ENCODE measurements around the gene OTP. TPM values are rescaled to one million over a fixed set of nuclear protein-coding genes. Genes with fewer than 3 reads are reported as not detected.

The OTP gene
- total RNA-seq, 2 donors from 2014 or later: not detected

DNA sequence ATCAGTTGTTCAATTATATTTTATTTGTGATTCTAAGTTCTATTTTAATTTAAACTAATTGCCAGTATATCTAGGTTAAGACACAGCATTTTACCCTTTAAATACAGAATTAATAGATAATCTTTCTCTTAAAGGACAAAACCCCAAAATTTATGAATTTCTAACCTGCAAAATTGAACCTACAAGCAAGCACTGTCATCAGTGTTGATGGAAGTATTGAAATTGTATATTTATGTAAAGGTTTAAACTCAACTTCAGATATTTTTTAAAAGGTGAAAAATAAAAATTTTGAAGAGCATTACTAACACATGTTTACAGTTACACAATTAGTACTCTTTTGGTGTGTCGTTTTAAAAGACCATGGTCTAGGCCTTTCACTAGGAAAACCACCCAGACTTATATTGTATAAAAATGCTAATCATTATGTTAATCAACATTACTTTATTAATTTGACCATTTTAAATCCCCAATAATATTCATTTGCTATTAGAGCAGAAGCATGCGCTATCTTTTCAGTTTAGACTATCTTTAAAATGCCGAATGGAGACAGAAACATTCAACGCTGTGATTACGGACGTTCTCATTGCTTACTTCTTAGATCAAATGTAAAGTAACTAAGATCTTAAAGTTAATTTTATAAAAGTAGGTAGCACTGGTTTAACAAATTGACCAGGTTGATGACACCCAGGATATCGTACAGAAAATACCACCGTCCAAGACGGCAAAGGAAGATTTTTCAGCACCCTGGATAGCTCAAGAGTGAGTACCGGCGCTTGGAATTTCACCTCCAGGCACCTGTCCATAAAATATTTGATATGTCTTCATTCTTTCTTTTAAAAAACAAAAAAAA lies 3.2 kb downstream of the OTP start:
- Mint-ChIP-seq H3K4me3 (no peak overlapping the region), H3K36me3 (ENCODE audit: low read depth) (peaks cover 8% of the 10 kb centered on the region), H3K4me1 (peaks cover 25% of the 10 kb centered on the region), H3K27me3 (peaks cover 71% of the 10 kb centered on the region), H3K27ac (peak overlapping the region; percentile 6)
- H3K9me3 ChIP-seq (ENCODE audit: control insufficient read depth, low read length, poor library complexity, severe bottlenecking): peaks cover 24% of the 10 kb centered on the region
- no peak for ATAC-seq
- DNase-seq: no peak

DNA sequence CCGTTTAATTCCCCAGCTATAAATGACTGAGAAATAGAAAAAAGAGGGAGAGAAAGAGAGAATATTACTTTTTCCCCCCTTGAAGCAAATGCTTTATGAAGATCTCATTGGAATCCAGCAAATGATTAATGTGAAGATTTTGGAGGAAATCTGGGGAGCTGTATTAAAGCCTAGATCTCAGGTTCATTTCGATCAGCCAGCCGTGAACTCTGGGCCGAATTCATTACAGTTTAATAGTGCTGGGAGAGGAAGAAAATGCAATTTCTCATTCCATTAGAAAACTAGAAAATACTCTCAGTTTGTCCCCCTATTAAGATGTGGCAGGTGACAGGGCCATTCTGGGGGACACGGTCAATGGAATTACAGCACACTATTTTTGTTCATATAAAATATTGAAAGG lies 4.8 kb downstream of the OTP start:
- Mint-ChIP-seq H3K36me3 (ENCODE audit: low read depth) (peaks cover 8% of the 10 kb centered on the region), H3K4me3 (no peak overlapping the region), H3K27me3 (peaks cover 65% of the 10 kb centered on the region), H3K27ac (peak overlapping the region; percentile 71), H3K4me1 (peaks cover 27% of the 10 kb centered on the region)
- DNase-seq (no peak), ATAC-seq (no peak)
- peaks cover 22% of the 10 kb centered on the region for H3K9me3 ChIP-seq (ENCODE audit: control insufficient read depth, low read length, poor library complexity, severe bottlenecking)

DNA sequence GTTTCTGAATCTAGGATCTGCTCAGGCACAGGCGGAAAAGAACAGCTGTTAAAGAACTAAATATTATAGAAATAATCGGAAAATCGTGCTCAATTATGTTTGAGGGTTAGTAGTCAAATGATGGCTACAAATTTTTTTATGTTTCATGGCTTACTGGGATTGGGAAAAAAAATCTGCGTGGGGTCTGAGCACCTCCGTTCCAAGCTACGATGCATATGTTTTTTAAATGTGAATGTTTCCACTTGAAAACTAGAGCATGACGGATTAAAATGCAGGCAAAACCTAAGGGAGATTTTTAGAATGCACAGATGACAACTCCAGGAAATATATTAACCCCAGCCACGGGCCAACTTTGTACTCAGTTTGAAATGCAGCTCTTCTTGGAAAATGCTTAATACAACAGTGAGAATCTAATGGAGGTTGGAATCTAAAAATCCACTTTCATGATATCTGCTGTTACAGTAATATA lies 5.3 kb downstream of the OTP start:
- H3K27me3 Mint-ChIP-seq: peaks cover 66% of the 10 kb centered on the region
- DNase-seq (no peak), ATAC-seq (no peak)
- H3K36me3 Mint-ChIP-seq (ENCODE audit: low read depth): peaks cover 8% of the 10 kb centered on the region
- peak overlapping the region; percentile 71 for H3K27ac Mint-ChIP-seq
- no peak overlapping the region for H3K4me3 Mint-ChIP-seq
- H3K4me1 Mint-ChIP-seq: peaks cover 27% of the 10 kb centered on the region
- peaks cover 22% of the 10 kb centered on the region for H3K9me3 ChIP-seq (ENCODE audit: control insufficient read depth, low read length, poor library complexity, severe bottlenecking)

DNA sequence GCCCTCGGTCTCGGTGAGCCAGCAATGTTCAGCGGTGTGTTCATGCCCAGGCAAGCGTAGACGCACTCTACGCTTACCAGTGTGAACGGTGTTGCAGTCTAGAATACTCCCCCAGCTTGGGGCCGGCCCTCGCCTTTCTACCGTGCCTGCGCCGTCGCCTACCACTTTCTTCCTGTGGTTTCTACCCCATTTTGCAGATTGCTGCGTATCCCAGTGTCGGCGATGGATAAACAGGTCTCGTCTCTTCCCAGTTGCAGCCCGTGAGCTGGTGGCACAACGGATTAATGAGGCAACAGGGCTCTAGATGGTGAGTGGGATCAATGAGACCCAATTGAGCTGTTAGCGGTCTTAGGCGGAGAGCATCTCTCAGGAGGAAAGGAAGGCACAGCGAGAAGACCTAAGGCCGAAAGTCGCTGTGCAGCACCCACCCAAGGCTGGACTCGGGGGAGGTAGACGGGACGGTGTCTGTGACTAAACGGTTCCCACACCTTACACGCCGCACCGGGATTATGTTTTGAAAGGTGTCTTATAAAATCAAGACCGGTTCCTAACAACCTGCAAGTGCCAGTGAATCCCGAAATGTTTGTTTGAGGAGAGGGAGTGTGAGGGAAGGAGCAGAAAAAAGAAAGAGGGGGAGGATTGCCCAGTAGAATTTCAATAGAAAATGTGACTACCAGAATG lies 5.8 kb downstream of the OTP start:
- peaks cover 61% of the 10 kb centered on the region for H3K27me3 Mint-ChIP-seq
- peaks cover 5% of the 10 kb centered on the region for H3K36me3 Mint-ChIP-seq (ENCODE audit: low read depth)
- H3K4me3 Mint-ChIP-seq: peak overlapping the region; percentile 1
- peak overlapping the region; percentile 71 for H3K27ac Mint-ChIP-seq
- DNase-seq: no peak
- peaks cover 22% of the 10 kb centered on the region for H3K9me3 ChIP-seq (ENCODE audit: control insufficient read depth, low read length, poor library complexity, severe bottlenecking)
- H3K4me1 Mint-ChIP-seq: peaks cover 23% of the 10 kb centered on the region
- ATAC-seq: no peak

DNA sequence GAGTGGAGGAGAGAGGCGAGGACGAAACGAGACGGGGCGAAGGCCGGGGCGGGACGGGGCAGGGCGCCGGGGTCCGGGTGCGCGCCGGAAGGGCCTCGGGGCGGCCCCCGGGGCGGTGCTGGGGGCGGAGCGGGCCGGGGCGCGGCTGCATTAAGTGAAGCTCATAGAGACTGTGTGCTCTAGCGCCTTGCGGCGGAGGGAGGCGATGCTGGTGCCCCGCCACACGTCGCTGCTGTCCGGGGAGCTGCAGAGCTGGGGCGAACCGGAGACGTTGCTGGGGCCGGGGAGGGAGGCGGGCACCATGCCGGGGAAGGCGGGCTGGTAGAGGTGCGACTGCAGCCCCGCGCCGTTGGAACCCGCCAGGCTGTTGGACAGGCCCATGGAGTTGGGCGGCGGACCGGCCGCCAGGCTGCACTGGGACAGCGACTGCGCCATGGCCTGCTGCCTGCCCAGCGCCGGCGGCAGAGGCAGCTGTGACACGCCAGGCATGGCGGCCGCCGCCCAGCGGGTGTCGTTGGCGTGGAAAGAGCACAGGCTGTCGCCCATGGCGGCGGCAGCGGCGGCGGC lies 8.3 kb downstream of the OTP start:
- no peak for DNase-seq
- H3K27me3 Mint-ChIP-seq: peaks cover 64% of the 10 kb centered on the region
- H3K4me3 Mint-ChIP-seq: peak overlapping the region; percentile 89
- H3K9me3 ChIP-seq (ENCODE audit: control insufficient read depth, low read length, poor library complexity, severe bottlenecking): peaks cover 10% of the 10 kb centered on the region
- H3K4me1 Mint-ChIP-seq: peaks cover 19% of the 10 kb centered on the region
- peak; percentile 73 for ATAC-seq
- peaks cover 5% of the 10 kb centered on the region for H3K36me3 Mint-ChIP-seq (ENCODE audit: low read depth)
- H3K27ac Mint-ChIP-seq: no peak overlapping the region

DNA sequence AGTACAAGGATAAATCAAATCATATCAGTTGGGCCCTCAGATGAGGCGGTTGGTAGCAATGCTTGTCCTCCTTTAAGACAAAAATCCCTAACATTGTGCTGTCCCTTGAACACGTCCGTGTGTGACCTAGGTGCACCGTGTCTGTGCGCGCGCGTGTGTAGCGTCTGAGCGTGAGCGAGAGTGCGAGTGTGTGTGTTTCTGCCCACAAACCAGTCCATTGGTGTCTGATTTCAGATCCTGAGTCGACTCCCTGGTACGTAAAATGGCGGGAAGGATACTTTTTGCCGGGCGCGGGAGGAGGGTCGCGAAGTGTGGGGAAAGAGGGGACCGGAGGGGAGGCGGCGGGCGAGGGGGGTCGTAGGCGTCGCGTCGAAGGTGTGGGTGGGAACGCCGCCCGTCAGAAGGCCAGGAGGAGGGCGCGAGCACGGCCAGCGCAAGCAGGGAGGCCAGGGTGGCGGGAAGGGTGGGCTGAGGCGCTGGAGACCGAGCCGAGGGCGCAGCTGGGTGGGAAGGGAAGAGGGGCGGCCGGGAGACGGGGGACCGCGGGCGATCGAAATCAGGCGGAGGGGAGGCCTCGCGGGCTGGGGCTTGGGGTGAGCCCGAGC lies 8.9 kb downstream of the OTP start:
- peaks cover 19% of the 10 kb centered on the region for H3K4me1 Mint-ChIP-seq
- peaks cover 5% of the 10 kb centered on the region for H3K36me3 Mint-ChIP-seq (ENCODE audit: low read depth)
- peak overlapping the region; percentile 89 for H3K4me3 Mint-ChIP-seq
- peaks cover 6% of the 10 kb centered on the region for H3K9me3 ChIP-seq (ENCODE audit: control insufficient read depth, low read length, poor library complexity, severe bottlenecking)
- no peak for DNase-seq
- no peak for ATAC-seq
- H3K27me3 Mint-ChIP-seq: peaks cover 69% of the 10 kb centered on the region
- no peak overlapping the region for H3K27ac Mint-ChIP-seq

DNA sequence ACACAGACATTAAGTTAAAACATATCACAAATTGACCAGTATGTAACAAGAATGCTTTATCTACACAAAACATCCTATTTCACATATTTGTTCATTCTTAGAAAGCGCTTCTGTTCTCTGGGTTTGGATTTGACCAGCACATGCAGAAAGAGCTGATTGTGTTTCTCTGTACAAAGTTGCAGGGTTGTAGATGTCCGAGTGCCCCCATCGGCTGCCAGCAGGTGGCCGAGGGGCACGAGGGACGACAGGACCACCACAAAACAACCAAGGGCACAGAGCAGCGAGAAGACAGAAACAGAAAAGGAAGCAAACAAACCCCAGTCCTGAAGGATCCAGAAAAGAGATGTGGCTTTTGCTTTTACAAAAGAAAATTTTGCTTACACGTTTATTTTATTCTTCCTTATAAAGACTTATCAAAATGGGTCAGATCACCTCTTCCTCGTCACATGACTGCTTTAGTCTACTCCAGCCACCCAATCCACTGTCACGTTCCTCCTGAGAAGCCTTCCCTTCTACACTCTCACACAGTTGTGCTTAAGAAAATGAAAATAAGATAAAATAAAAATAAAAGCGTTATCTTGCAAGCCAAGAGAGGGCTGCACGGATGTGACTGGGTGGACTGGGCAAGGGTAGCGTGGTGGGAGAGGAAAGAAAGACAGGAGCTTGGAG lies 9.5 kb downstream of the OTP start:
- peaks cover 5% of the 10 kb centered on the region for H3K36me3 Mint-ChIP-seq (ENCODE audit: low read depth)
- H3K27ac Mint-ChIP-seq: no peak overlapping the region
- no peak for ATAC-seq
- DNase-seq: no peak
- H3K9me3 ChIP-seq (ENCODE audit: control insufficient read depth, low read length, poor library complexity, severe bottlenecking): peaks cover 6% of the 10 kb centered on the region
- H3K4me3 Mint-ChIP-seq: peak overlapping the region; percentile 89
- H3K4me1 Mint-ChIP-seq: peaks cover 19% of the 10 kb centered on the region
- peaks cover 75% of the 10 kb centered on the region for H3K27me3 Mint-ChIP-seq

DNA sequence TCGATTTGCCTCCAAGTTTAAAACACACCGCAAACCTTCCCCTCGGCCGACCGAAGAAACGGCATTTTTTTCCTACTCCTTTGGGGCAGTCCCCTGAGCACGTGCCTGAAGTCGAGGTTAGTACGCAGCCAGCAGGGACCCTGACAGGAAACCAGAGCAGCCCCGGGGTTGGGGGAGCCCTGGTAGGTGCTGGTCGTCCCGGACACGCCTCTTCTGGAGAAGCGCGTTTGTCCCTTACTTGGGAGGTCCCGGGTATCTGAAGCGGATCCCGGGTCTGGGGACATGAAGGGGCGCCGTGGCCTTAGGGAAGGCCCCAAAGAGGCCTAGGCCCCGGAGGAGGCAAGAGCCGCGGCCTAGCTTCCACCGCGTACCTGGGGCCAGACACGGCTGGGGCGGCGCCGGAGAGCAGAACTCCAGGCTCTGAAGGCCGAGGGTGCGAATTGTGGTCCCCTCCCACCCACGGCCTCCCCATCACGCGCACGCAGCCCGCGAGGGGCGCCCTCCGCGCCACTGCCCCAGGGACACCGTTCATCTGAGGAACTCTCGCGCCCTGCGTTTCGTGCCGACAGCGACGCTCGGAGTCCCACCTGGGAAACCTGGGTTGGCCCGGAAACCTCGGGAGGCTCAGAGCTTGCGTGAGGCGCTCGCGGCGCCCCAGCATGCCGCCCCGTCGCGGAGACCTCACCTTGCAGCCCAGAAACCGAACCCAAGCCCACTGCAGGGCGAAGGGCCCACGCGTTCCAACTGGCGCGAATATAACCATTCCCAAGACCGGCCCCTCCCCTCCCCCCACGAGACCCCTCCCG lies 10.4 kb downstream of the OTP start:
- ATAC-seq: no peak
- no peak overlapping the region for H3K4me3 Mint-ChIP-seq
- H3K9me3 ChIP-seq (ENCODE audit: control insufficient read depth, low read length, poor library complexity, severe bottlenecking): peaks cover 6% of the 10 kb centered on the region
- H3K27ac Mint-ChIP-seq: no peak overlapping the region
- peaks cover 19% of the 10 kb centered on the region for H3K4me1 Mint-ChIP-seq
- DNase-seq: no peak
- peaks cover 75% of the 10 kb centered on the region for H3K27me3 Mint-ChIP-seq
- peaks cover 5% of the 10 kb centered on the region for H3K36me3 Mint-ChIP-seq (ENCODE audit: low read depth)

DNA sequence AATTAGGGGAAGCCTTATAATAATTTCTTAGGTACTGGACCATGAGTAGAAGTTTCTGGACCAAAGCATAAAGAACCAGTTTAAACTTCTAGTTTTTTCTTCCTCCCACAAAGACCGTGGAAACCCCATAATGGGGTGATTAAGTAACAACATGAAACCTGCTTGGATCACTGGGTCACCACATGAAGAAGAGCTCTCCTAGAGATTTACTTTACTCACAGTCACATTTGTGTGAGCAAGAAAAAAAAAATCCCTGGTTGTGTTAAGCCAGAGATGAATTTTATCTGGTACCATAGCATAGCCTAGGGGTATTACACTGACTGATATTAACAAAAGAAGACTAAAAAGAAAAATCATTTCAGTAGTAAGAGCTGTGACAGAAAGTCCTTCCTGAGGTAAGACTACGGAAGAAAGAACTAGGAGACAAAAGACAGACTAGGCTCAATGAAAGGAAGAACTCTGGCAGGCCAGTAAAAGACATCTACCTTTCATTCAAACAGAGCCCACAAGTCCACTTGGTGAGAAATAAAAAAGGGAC lies 15.2 kb downstream of the OTP start:
- peaks cover 74% of the 10 kb centered on the region for H3K27me3 Mint-ChIP-seq
- H3K4me3 Mint-ChIP-seq: no peak overlapping the region
- no peak for ATAC-seq

DNA sequence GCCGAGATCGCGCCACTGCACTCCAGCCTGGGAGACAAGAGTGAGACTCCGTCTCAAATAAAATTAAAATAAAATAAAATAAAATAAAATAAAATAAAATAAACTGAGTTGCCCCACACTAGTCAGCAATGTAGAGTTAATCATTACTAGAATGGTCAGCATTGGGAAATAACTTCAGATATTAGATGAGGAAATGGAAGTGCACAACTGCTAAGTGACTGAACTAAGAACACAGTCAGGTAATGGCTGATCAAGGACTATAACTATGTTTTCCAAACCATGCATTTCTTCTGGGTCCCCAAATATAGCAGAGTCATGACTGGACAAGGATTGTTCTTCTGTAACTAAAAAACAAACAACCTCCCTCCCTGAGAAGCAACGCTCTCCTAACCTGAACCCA lies 17.1 kb downstream of the OTP start:
- Mint-ChIP-seq H3K4me3 (no peak overlapping the region), H3K27me3 (peaks cover 75% of the 10 kb centered on the region), H3K4me1 (no peaks in the 10 kb centered on the region), H3K36me3 (ENCODE audit: low read depth) (no peaks in the 10 kb centered on the region), H3K27ac (no peak overlapping the region)
- no peak for ATAC-seq
- DNase-seq: no peak
- no peaks in the 10 kb centered on the region for H3K9me3 ChIP-seq (ENCODE audit: control insufficient read depth, low read length, poor library complexity, severe bottlenecking)

More for the DNA sequence above, 15.2 kb downstream of the OTP start:
- no peak for DNase-seq
- Mint-ChIP-seq H3K36me3 (ENCODE audit: low read depth) (no peaks in the 10 kb centered on the region), H3K27ac (no peak overlapping the region), H3K4me1 (no peaks in the 10 kb centered on the region)
- H3K9me3 ChIP-seq (ENCODE audit: control insufficient read depth, low read length, poor library complexity, severe bottlenecking): no peaks in the 10 kb centered on the region

DNA sequence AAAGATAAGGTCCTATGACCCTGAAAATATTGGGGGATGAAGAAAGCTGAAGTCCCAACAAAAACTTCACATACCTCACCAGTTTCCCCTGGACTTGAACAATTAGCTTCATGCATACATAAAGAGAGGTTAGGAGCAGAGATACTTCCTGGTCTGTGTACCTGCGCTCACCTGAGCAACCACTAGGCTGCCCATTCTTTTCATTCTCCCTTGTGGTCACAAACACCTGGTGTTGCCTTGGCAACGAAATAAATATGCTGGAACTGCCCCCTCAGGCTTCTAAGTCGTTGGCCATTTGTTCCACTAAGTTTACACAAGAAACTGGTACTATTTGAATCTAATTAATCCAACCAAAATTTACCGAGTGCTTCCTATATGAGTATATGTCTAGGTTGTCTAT lies 18.1 kb downstream of the OTP start:
- Mint-ChIP-seq H3K27me3 (peaks cover 68% of the 10 kb centered on the region), H3K4me1 (no peaks in the 10 kb centered on the region), H3K4me3 (no peak overlapping the region), H3K36me3 (ENCODE audit: low read depth) (no peaks in the 10 kb centered on the region), H3K27ac (no peak overlapping the region)
- ATAC-seq: no peak
- DNase-seq: no peak
- no peaks in the 10 kb centered on the region for H3K9me3 ChIP-seq (ENCODE audit: control insufficient read depth, low read length, poor library complexity, severe bottlenecking)

DNA sequence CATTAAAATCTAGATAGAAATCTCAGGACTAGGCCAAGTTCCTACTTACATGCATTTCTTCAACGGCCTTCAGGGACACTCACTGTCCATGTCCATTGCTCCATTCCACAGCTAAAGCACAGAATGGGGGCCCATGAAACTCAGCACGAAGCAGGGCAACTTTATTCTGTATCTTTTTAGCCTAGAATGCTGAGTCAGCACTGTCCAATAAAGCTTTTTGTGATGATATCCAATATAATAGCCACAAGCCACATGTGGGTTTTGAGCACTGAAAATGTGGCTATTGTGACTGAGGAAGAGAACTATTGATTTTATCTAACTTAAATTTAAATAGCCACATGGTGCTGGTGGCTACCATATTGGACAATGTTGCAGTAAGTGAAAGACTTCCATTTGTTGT lies 21.6 kb downstream of the OTP start:
- ATAC-seq (no peak), DNase-seq (no peak)
- peaks cover 34% of the 10 kb centered on the region for H3K27me3 Mint-ChIP-seq
- no peaks in the 10 kb centered on the region for H3K9me3 ChIP-seq (ENCODE audit: control insufficient read depth, low read length, poor library complexity, severe bottlenecking)
- H3K4me3 Mint-ChIP-seq: no peak overlapping the region
- no peaks in the 10 kb centered on the region for H3K4me1 Mint-ChIP-seq
- no peak overlapping the region for H3K27ac Mint-ChIP-seq
- no peaks in the 10 kb centered on the region for H3K36me3 Mint-ChIP-seq (ENCODE audit: low read depth)

Measured in T-helper 17 cell (primary cell).